OCI-LY1 (cell line): ENCODE measurements around the gene C1QTNF9B.

Source experiments
- H2AFZ ChIP-seq: fragments of 200-600 bp; sonication (generic), shearing (Covaris generic); 2 replicates; pipeline ENCODE4 v1.6.0; 2014; ENCODE audit warnings: antibody characterized with exemption, mild to moderate bottlenecking, low read length
- H3F3A ChIP-seq: fragments of 200-600 bp; sonication (generic), shearing (Covaris generic); 2 replicates; pipeline ENCODE4 v1.6.0; 2014; ENCODE audit warnings: mild to moderate bottlenecking, antibody characterized with exemption, low read length, moderate library complexity; ENCODE audit not compliant: insufficient read depth
- H3K27ac ChIP-seq: fragments of 200-600 bp; sonication (generic); 2 replicates; pipeline ENCODE4 v1.5.1; 2014; ENCODE audit warnings: low read length, mixed run types, mild to moderate bottlenecking, low read depth; ENCODE audit not compliant: poor library complexity, severe bottlenecking
- H3K27me3 ChIP-seq: fragments of 200-600 bp; sonication (generic); 2 replicates; pipeline ENCODE4 v1.6.0; 2014; ENCODE audit warnings: antibody characterized with exemption, mild to moderate bottlenecking, low read length, moderate library complexity; ENCODE audit not compliant: insufficient read depth
- H3K36me3 ChIP-seq: fragments of 200-600 bp; sonication (generic); 2 replicates; pipeline ENCODE4 v1.6.1; 2014; ENCODE audit warnings: mild to moderate bottlenecking, antibody characterized with exemption, low read length, moderate library complexity, mixed read lengths; ENCODE audit not compliant: insufficient read depth
- H3K4me1 ChIP-seq: fragments of 200-600 bp; sonication (generic); 2 replicates; pipeline ENCODE4 v1.5.1; 2014; ENCODE audit warnings: mild to moderate bottlenecking, low read length, moderate library complexity; ENCODE audit not compliant: insufficient read depth, severe bottlenecking
- H3K4me2 ChIP-seq: fragments of 200-600 bp; sonication (generic), shearing (Covaris generic); 2 replicates; pipeline ENCODE4 v1.6.1; 2014; ENCODE audit warnings: low read length
- H3K4me3 ChIP-seq: fragments of 200-600 bp; sonication (generic); 2 replicates; pipeline ENCODE4 v1.5.1; 2014; ENCODE audit warnings: low read length, low read depth, mild to moderate bottlenecking, mixed read lengths; ENCODE audit not compliant: poor library complexity, severe bottlenecking
- H3K79me2 ChIP-seq: fragments of 200-600 bp; shearing (Covaris generic); 2 replicates; pipeline ENCODE4 v1.6.1; 2016; ENCODE audit warnings: mixed run types, low read length, mixed read lengths; ENCODE audit not compliant: insufficient read depth
- H3K9ac ChIP-seq: fragments of 200-600 bp; sonication (generic), shearing (Covaris generic); 2 replicates; pipeline ENCODE4 v1.6.1; 2014; ENCODE audit warnings: mild to moderate bottlenecking, low read length, mixed read lengths
- H3K9me2 ChIP-seq: fragments of 200-600 bp; sonication (generic), shearing (Covaris generic); 2 replicates; pipeline ENCODE4 v1.6.1; 2014; ENCODE audit warnings: low read depth, mild to moderate bottlenecking, low read length, mixed read lengths
- H3K9me3 ChIP-seq: fragments of 200-600 bp; shearing (Covaris generic); 2 replicates; pipeline ENCODE4 v1.6.1; 2014; ENCODE audit warnings: low read length, mixed read lengths
- H4K20me1 ChIP-seq: fragments of 200-600 bp; sonication (generic), shearing (Covaris generic); 2 replicates; pipeline ENCODE4 v1.6.0; 2016; ENCODE audit warnings: mild to moderate bottlenecking, low read length; ENCODE audit not compliant: insufficient read depth
- CTCF ChIP-seq: fragments of 200-600 bp; sonication (generic), shearing (Covaris generic); IDR thresholded peaks from 2 replicates; pipeline ENCODE4 v1.5.1; 2017; ENCODE audit warnings: mild to moderate bottlenecking, antibody characterized with exemption, low read length, moderate library complexity, mixed read lengths
- EZH2 ChIP-seq: fragments of 200-600 bp; sonication (generic), shearing (Covaris generic); IDR thresholded peaks from 2 replicates; pipeline ENCODE4 v1.8.0; 2017; ENCODE audit warnings: borderline replicate concordance, mixed run types, mild to moderate bottlenecking, antibody characterized with exemption, low read length, moderate library complexity, mixed read lengths

The C1QTNF9B gene

GRCh38 chr13:23912469-23912868, 15.2 kb upstream of the C1QTNF9B start:
- no peaks in the 10 kb centered on the region for H3K36me3 ChIP-seq
- H3K4me1 ChIP-seq = no peaks in the 10 kb centered on the region
- no peak overlapping the region for H3K9ac ChIP-seq
- no peaks in the 10 kb centered on the region for H3K9me3 ChIP-seq
- H2AFZ ChIP-seq = no peak overlapping the region
- no peaks in the 10 kb centered on the region for H3F3A ChIP-seq
- H3K27ac ChIP-seq = no peak overlapping the region
- TF ChIP-seq CTCF (no peak), EZH2 (no peak)
- no peaks in the 10 kb centered on the region for H3K27me3 ChIP-seq
- no peak overlapping the region for H3K4me2 ChIP-seq
- no peak overlapping the region for H3K4me3 ChIP-seq
- H3K9me2 ChIP-seq = no peaks in the 10 kb centered on the region
- H4K20me1 ChIP-seq = no peaks in the 10 kb centered on the region
- no peaks in the 10 kb centered on the region for H3K79me2 ChIP-seq

GRCh38 chr13:23909606-23910005, 12.3 kb upstream of the C1QTNF9B start:
- no peaks in the 10 kb centered on the region for H3K36me3 ChIP-seq
- no peak for TF ChIP-seq CTCF
- no peak for TF ChIP-seq EZH2
- H3K4me1 ChIP-seq = no peaks in the 10 kb centered on the region

GRCh38 chr13:23905766-23906165, 8.5 kb upstream of the C1QTNF9B start:
- H3K79me2 ChIP-seq = no peaks in the 10 kb centered on the region
- no peaks in the 10 kb centered on the region for H3K4me1 ChIP-seq
- H3K9me2 ChIP-seq = no peaks in the 10 kb centered on the region
- no peak overlapping the region for H3K4me3 ChIP-seq
- no peak overlapping the region for H3K4me2 ChIP-seq
- H3K27ac ChIP-seq = no peak overlapping the region
- no peaks in the 10 kb centered on the region for H3K27me3 ChIP-seq
- H3K9ac ChIP-seq = no peak overlapping the region
- H3K9me3 ChIP-seq = no peaks in the 10 kb centered on the region
- H4K20me1 ChIP-seq = no peaks in the 10 kb centered on the region
- H2AFZ ChIP-seq = no peak overlapping the region
- no peaks in the 10 kb centered on the region for H3F3A ChIP-seq
- H3K36me3 ChIP-seq = no peaks in the 10 kb centered on the region
- TF ChIP-seq EZH2 (no peak), CTCF (no peak)

More at GRCh38 chr13:23909606-23910005, 12.3 kb upstream of the C1QTNF9B start:
- Histone ChIP-seq H3K9me3 (no peaks in the 10 kb centered on the region), H3K9ac (no peak overlapping the region), H3K79me2 (no peaks in the 10 kb centered on the region), H3K27ac (no peak overlapping the region), H3K27me3 (no peaks in the 10 kb centered on the region), H3K4me2 (no peak overlapping the region), H3F3A (no peaks in the 10 kb centered on the region), H2AFZ (no peak overlapping the region), H3K9me2 (no peaks in the 10 kb centered on the region), H3K4me3 (no peak overlapping the region), H4K20me1 (no peaks in the 10 kb centered on the region)
